Measurements from ENCODE around the gene TMEM209.
"Not testable (repeated sequence)": the region's sequence is repeated elsewhere in the genome, so short reads cannot be mapped to it uniquely, and the experiment has no call there.

The TMEM209 gene

GRCh38 chr7:130162196-130162595, 43.0 kb downstream of the TMEM209 start:
- DNase-seq (ENCODE audit: low spot score) = no peak

- DNase-seq (ENCODE audit: low spot score) = no peak
Observed at GRCh38 chr7:130160455-130160854, 44.8 kb downstream of the TMEM209 start.

- DNase-seq (ENCODE audit: low spot score) = no peak
Observed at GRCh38 chr7:130160023-130160422, 45.2 kb downstream of the TMEM209 start.

GRCh38 chr7:130157700-130158099, 47.5 kb downstream of the TMEM209 start:
- DNase-seq (ENCODE audit: low spot score) = no peak

GRCh38 chr7:130156140-130156539, 49.1 kb downstream of the TMEM209 start:
- no peak for DNase-seq (ENCODE audit: low spot score)

- peak; percentile 80 for DNase-seq (ENCODE audit: low spot score)
Observed at GRCh38 chr7:130154501-130155317, 50.5 kb downstream of the TMEM209 start.

GRCh38 chr7:130154131-130154500, 51.1 kb downstream of the TMEM209 start:
- DNase-seq (ENCODE audit: low spot score) = no peak

GRCh38 chr7:130153211-130153908, 51.8 kb downstream of the TMEM209 start:
- DNase-seq (ENCODE audit: low spot score) = no peak

GRCh38 chr7:130152493-130153210, 52.6 kb downstream of the TMEM209 start:
- no peak for DNase-seq (ENCODE audit: low spot score)

- no peak for DNase-seq (ENCODE audit: low spot score)
Observed at GRCh38 chr7:130151591-130152492, 53.4 kb downstream of the TMEM209 start.

GRCh38 chr7:130150587-130150986, 54.6 kb downstream of the TMEM209 start:
- DNase-seq (ENCODE audit: low spot score) = no peak

- no peak for DNase-seq (ENCODE audit: low spot score)
Observed at GRCh38 chr7:130149281-130150139, 55.7 kb downstream of the TMEM209 start.

- no peak for DNase-seq (ENCODE audit: low spot score)
Observed at GRCh38 chr7:130148561-130148960, 56.6 kb downstream of the TMEM209 start.

GRCh38 chr7:130147710-130148325, 57.4 kb downstream of the TMEM209 start:
- no peak for DNase-seq (ENCODE audit: low spot score)

GRCh38 chr7:130146693-130147405, 58.4 kb downstream of the TMEM209 start:
- no peak for DNase-seq (ENCODE audit: low spot score)

- not testable (repeated sequence) for DNase-seq (ENCODE audit: low spot score)
Observed at GRCh38 chr7:130146142-130146541, 59.1 kb downstream of the TMEM209 start.

GRCh38 chr7:130145424-130146100, 59.6 kb downstream of the TMEM209 start:
- no peak for DNase-seq (ENCODE audit: low spot score)

GRCh38 chr7:130144312-130145171, 60.7 kb downstream of the TMEM209 start:
- DNase-seq (ENCODE audit: low spot score) = no peak

Measured in left forelimb (tissue), 1 donor.